AG10803 (cell line): ENCODE data around the gene RMRP.
A peak's percentile ranks its signal among the peaks of the same experiment; 100 is the strongest.

Experiments used
- DNase-seq: peaks from one replicate; pipeline ENCODE4 v3.0.0; 2010; ENCODE audit warnings: low read depth
- H3K4me3 ChIP-seq: 2 replicates; pipeline ENCODE4 v1.5.1; 2011; ENCODE audit warnings: mild to moderate bottlenecking, low read length, control low read depth
- TF ChIP-seq, protein P1 (sequence below): conservative IDR thresholded peaks from 2 replicates; pipeline ENCODE4 v1.5.1; 2011; ENCODE audit warnings: mild to moderate bottlenecking, low read length, control low read depth, inconsistent platforms

Gene RMRP

DNA sequence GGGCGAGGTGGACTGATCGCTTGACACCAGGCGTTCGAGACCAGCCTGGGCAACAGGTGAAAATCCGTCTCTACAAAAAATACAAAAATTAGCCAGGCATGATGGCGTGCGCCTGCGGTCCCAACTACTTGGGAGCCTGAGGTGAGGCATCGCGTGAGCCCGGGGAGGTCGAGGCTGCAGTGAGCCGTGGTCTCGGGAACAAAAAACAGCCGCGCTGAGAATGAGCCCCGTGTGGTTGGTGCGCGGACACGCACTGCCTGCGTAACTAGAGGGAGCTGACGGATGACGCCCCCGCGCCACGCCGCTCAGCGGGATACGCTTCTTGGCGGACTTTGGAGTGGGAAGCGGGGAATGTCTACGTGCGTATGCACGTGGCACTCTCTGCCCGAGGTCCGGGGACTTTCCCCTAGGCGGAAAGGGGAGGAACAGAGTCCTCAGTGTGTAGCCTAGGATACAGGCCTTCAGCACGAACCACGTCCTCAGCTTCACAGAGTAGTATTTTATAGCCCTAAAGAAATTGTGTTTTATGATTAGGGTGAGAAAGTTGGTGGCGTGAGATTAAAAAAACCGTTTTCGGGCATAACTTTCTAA is at the start of gene RMRP:
Gene RMRP, minus strand, starts transcription at position 474 of the 591 bp plus-strand sequence.
- peak; percentile 100 for DNase-seq
- TF ChIP-seq, protein P1, sequence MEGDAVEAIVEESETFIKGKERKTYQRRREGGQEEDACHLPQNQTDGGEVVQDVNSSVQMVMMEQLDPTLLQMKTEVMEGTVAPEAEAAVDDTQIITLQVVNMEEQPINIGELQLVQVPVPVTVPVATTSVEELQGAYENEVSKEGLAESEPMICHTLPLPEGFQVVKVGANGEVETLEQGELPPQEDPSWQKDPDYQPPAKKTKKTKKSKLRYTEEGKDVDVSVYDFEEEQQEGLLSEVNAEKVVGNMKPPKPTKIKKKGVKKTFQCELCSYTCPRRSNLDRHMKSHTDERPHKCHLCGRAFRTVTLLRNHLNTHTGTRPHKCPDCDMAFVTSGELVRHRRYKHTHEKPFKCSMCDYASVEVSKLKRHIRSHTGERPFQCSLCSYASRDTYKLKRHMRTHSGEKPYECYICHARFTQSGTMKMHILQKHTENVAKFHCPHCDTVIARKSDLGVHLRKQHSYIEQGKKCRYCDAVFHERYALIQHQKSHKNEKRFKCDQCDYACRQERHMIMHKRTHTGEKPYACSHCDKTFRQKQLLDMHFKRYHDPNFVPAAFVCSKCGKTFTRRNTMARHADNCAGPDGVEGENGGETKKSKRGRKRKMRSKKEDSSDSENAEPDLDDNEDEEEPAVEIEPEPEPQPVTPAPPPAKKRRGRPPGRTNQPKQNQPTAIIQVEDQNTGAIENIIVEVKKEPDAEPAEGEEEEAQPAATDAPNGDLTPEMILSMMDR, result peak; percentile 26
- peak within 1 kb of the TSS; percentile 91 for H3K4me3 ChIP-seq

DNA sequence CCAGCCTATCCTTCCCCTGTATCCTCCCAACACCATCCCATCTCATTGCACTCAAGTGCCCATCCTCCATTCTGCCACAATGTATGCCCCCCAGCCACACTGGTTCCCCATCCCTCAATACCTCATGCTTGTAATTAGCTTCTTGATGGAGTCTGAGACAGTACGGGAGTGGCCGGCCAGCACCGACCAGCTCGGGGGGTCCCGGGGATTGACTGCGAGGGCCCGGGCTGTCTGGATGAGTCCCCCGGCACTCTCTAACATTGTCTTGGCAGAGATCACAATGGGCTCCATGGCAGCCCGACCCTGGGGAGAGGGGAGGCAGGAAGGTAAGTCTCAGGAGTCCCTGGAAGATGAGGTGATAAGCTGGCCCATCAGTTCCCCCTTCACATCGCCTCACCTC is 49.1 kb upstream of the RMRP start:
- TF ChIP-seq, protein P1, result no peak
- DNase-seq, result no peak

DNA sequence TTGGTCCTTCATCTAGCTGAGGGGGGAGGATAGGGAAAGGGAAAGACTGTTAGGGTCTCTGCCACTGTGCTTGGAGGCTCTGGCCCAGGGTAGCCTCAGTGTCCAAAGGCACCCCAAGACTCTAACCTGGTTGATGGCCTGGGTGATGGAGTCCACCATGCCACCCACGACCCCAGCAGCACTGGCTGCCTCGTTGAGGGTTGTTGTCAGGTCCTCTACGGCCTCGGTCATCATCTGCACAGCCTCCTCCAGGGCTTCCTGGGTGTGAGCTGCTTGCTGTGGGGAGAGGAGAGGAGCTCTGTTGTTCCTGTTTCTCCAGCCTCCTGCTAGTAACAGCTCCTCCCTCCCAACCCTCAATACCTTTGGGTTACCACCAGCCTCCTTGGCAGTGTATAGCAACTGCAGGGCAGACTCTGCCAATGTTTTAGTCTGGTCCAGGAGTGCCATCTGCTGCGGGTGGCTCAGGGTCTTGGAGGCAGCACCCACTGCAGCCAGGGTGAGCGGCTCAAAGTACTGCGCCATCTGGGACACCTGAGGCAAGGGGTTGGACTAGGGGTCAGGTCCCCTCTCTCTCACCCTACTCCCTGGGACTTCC is 48.1 kb upstream of the RMRP start:
- DNase-seq, result no peak
- TF ChIP-seq, protein P1, result no peak

More for the DNA sequence above, 49.1 kb upstream of the RMRP start:
- H3K4me3 ChIP-seq, result no peak overlapping the region

DNA sequence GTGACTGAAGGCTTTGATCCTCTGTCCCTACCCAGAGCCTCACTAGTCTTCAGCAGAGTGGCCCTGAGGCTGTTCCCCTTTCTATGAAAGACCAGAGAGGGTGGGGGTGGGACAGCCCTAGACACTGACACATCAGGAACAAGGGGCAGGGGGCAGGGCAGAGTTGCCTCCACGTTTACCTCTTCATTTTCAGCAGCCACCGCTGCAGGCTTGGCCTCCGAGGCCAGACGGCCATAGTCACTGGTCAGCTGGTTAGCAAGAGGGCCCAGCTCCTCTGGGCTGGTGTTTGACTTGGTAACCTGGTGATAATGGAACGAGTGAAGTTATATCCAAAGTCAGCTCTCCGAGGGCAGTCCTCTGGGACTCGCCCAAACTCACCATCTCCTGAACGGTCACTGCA is 47.6 kb upstream of the RMRP start:
- H3K4me3 ChIP-seq, result no peak overlapping the region
- no peak for DNase-seq
- TF ChIP-seq, protein P1, result no peak

More for the DNA sequence above, 48.1 kb upstream of the RMRP start:
- H3K4me3 ChIP-seq, result no peak overlapping the region

DNA sequence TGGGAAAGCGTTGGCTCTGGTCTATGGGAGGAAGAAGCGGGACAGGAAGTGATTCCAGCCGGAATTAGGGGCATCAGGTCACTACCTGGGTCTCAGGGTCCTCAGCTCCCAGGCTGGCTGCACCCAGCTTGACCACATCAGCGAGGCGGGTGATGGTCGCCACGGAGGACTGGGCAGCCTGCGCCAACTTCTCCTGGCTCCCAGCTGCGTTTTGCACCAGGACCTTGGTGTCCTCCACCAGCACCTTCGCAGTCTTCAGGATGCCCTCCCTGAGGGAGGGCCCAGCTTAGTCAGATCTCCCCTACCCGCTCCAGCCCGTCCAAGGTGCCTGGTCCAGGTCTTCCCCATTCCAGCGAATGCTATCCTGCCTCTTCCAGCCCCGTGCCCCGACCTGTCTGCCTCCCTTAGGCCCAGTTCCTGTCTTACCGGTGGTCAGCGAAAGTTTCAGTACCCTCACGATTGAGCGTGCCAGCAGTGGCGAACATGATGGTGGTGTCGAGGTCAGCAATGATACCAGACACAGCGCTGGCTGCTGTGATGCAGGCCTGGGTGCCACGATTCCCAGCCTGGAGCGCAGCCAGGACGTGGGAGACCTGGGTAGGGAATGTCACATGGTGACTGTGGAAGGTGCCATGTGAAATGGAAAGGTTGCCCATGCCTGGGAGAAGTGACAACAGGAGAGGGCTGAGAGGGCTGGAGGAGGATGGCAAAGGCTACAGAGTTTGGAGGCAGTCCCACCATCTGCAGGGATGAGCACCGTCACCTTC is 46.3 kb upstream of the RMRP start:
- DNase-seq, result no peak
- TF ChIP-seq, protein P1, result no peak
- no peak overlapping the region for H3K4me3 ChIP-seq

DNA sequence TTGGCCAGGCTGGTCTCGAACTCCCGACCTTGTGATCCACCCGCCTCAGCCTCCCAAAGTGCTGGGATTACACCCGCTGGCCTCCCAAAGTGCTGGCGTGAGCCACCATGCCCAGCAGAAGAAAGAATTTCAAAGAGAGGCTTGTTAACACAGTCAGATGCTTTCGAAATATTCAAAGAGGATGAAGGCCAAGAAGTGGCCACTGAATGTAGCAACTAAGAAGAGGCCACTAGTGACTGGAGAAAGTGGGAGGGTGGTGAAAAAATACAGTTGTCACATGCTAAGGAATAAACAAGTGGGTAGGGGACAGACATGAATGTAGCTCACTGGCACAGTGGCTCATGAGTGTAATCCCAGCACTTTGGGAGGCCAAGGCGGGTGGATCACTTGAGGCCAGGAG is 44.9 kb upstream of the RMRP start:
- no peak overlapping the region for H3K4me3 ChIP-seq
- no peak for DNase-seq
- TF ChIP-seq, protein P1, result no peak
